Measurements from ENCODE around the gene GLRX3. TPM values are rescaled to one million over a fixed set of nuclear protein-coding genes. Genes with fewer than 3 reads are reported as not detected.
A peak's percentile ranks its signal among the peaks of the same experiment; 100 is the strongest.

GLRX3 gene
- total and polyA plus RNA-seq, 2 of the 13 experiments (the other 11 are each of a cell fraction or from before 2014, with no cell fraction given): 91.4 to 135 TPM

GRCh38 chr10:130200179-130201042, 64.2 kb downstream of the GLRX3 start:
- Histone ChIP-seq H3K4me1 (ENCODE audit: insufficient read depth, low read length) (no peaks in the 10 kb centered on the region), H3K27ac (ENCODE audit: extremely low read length, insufficient read depth, low read length) (no peak overlapping the region), H3K27me3 (ENCODE audit: control insufficient read depth in 1 of 2, insufficient read depth in 2 of 2, low read length in 2 of 2) (peaks cover 0 to 5% of the 10 kb centered on the region in 2 experiments; a peak in 2 of 5 replicates), H3K36me3 (replicated peaks in 1 of 2; ENCODE audit: control insufficient read depth in 1 of 2, insufficient read depth in 2 of 2, low read length in 2 of 2) (no peaks in the 10 kb centered on the region), H3K79me2 (ENCODE audit: insufficient read depth, low read length) (no peaks in the 10 kb centered on the region), H2AFZ (ENCODE audit: low read length) (no peak overlapping the region), H3K4me3 (replicated peaks in 1 of 3; ENCODE audit: insufficient read depth in 1 of 3, low read depth in 2 of 3, low read length in 3 of 3) (no peak overlapping the region), H4K20me1 (ENCODE audit: insufficient read depth, low read length) (0 out of 2 replicates have a peak, but pooled peaks cover 2% of the 10 kb centered on the region), H3K9ac (ENCODE audit: insufficient read depth, low read depth, low read length) (no peak overlapping the region), H3K4me2 (ENCODE audit: low read depth, low read length) (no peak overlapping the region), H3K9me3 (ENCODE audit: low read length) (no peaks in the 10 kb centered on the region)
- CTCF ChIA-PET (ENCODE audit: low intra/inter-chr PET ratio, low total read pairs): no interaction called here
- TF ChIP-seq, protein P1, sequence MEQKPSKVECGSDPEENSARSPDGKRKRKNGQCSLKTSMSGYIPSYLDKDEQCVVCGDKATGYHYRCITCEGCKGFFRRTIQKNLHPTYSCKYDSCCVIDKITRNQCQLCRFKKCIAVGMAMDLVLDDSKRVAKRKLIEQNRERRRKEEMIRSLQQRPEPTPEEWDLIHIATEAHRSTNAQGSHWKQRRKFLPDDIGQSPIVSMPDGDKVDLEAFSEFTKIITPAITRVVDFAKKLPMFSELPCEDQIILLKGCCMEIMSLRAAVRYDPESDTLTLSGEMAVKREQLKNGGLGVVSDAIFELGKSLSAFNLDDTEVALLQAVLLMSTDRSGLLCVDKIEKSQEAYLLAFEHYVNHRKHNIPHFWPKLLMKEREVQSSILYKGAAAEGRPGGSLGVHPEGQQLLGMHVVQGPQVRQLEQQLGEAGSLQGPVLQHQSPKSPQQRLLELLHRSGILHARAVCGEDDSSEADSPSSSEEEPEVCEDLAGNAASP (CRISPR knock-in tag; IDR thresholded peaks at IDR 0.05; ENCODE audit: borderline replicate concordance): no peak
- TF ChIP-seq CTCF (CRISPR knock-in tag; IDR thresholded peaks at IDR 0.05) (0 out of 2 replicates have a peak, but pooled peaks have one; percentile 9), AGO2 (optimal IDR thresholded peaks at IDR 0.05; ENCODE audit: low read depth, low read length) (peak; percentile 87)
- DNase-seq (ENCODE audit: low spot score) (peak; percentile 13), ATAC-seq (peak; percentile 50), FAIRE-seq (no peak)
- intact Hi-C loops (cut with micrococcal nuclease; ENCODE audit: unreplicated experiment) (no loop called here), in situ Hi-C loops (cut with HindIII; ENCODE audit: extremely low pct_ligation_motif_present, low pct_unique_long_range_greater_than_20kb) (no loop called here)
- no TSS peak for BruUV-seq (replicated peaks)
- POLR2A ChIA-PET: no interaction called here
- 54% methylated on average over 14 of the region's 26 CpGs for WGBS (ENCODE audit: low lambda C conversion rate)

All from HepG2 (cell line).